A549 (cell line): Measurements from ENCODE around the gene IGSF11. TPM values are rescaled to one million over a fixed set of nuclear protein-coding genes. Genes with fewer than 3 reads are reported as not detected.
A peak's percentile ranks its signal among the peaks of the same experiment; 100 is the strongest.

Experiments
- ATAC-seq, 2 experiments: fragments of 200-7000 bp in 1 of 2; fragments of >200 bp in 1 of 2; cut with Nextera tagmentation in 1 of 2; cut with Tn5 transposase in 1 of 2; 3 replicates each; pipeline versions ENCODE4 v1.8.0 to v1.9.1; 2018 to 2020; ENCODE audit warnings: mild to moderate bottlenecking in 1 of 2, moderate library complexity in 1 of 2
- CTCF ChIA-PET: fragments of 300-600 bp; sonication (Branson Sonifier 250); formaldehyde crosslinking; extraction: SDS; loops from one replicate; lab custom pipeline; 2021; ENCODE audit warnings: antibody characterized with exemption, inconsistent platforms; lab: Yijun Ruan, JAX
- POLR2A ChIA-PET: fragments of 350-600 bp; formaldehyde crosslinking; extraction: SDS; loops from one replicate; lab custom pipeline; 2021; ENCODE audit warnings: antibody characterized with exemption, inconsistent platforms; lab: Yijun Ruan, JAX
- DNase-seq, 2 experiments: peaks; one replicate each; pipeline versions ENCODE4 v3.0.0 to v3.0.0-alpha.2; 2011 to 2016; ENCODE audit warnings: low read depth in 1 of 2, low spot score in 1 of 2
- FAIRE-seq: peaks from 2 replicates; lab custom pipeline; 2011; peaks lifted over from hg19 to GRCh38; lab: Jason Lieb, UNC
- H3K27ac ChIP-seq, 2 experiments: fragments of >200 bp; sonication (Bioruptor Twin); formaldehyde crosslinking; 3 replicates each; pipeline ENCODE4 v1.5.1; 2016 to 2017
- H3K4me1 ChIP-seq: fragments of >200 bp; sonication (Bioruptor Twin); formaldehyde crosslinking; 3 replicates; pipeline ENCODE4 v1.6.1; 2016
- H3K4me2 ChIP-seq: fragments of >200 bp; sonication (Bioruptor Twin); formaldehyde crosslinking; 3 replicates; pipeline ENCODE4 v1.6.1; 2016
- H3K4me3 ChIP-seq: fragments of >200 bp; sonication (Bioruptor Twin); formaldehyde crosslinking; 3 replicates; pipeline ENCODE4 v1.5.1; 2016
- H3K9me3 ChIP-seq: fragments of >200 bp; sonication (Bioruptor Twin); formaldehyde crosslinking; 3 replicates; pipeline ENCODE4 v1.6.1; 2016
- CEBPB ChIP-seq, 2 experiments: fragments of >200 bp in 1 of 2; sonication (Bioruptor Twin) in 1 of 2; formaldehyde crosslinking in 1 of 2; IDR thresholded peaks; 2 replicates each; pipeline ENCODE4 v1.6.1; 2012 to 2016
- CHD2 ChIP-seq: fragments of 150-350 bp; IDR thresholded peaks from 2 replicates; pipeline ENCODE4 v1.6.1; 2014; ENCODE audit warnings: low read length; ENCODE audit not compliant: partially characterized antibody
- CHD4 ChIP-seq: fragments of 200-600 bp; sonication (generic); IDR thresholded peaks from 2 replicates; pipeline ENCODE4 v1.6.1; 2016; ENCODE audit warnings: antibody characterized with exemption, mild to moderate bottlenecking, borderline replicate concordance
- E2F6 ChIP-seq: IDR thresholded peaks from 2 replicates; pipeline ENCODE4 v1.6.1; 2012; ENCODE audit warnings: low read depth, borderline replicate concordance
- ESRRA ChIP-seq: fragments of 150-350 bp; IDR thresholded peaks from 2 replicates; pipeline ENCODE4 v1.6.1; 2014; ENCODE audit warnings: mild to moderate bottlenecking, low read length, borderline replicate concordance
- FOSB ChIP-seq: fragments of 250-450 bp; sonication (Bioruptor Pico); IDR thresholded peaks from 2 replicates; pipeline ENCODE4 v1.5.0; 2020; ENCODE audit warnings: mild to moderate bottlenecking, moderate library complexity
- FOSL2 ChIP-seq, 2 experiments: fragments of 450-650 bp in 1 of 2; fragments of >200 bp in 1 of 2; sonication (Bioruptor Twin) in 1 of 2; formaldehyde crosslinking; IDR thresholded peaks; 2 replicates each; pipeline versions ENCODE4 v1.5.0 to v1.6.1; 2016 to 2020; ENCODE audit warnings: mild to moderate bottlenecking in 1 of 2, moderate library complexity in 1 of 2
- FOXS1 ChIP-seq: fragments of 250-450 bp; sonication (Bioruptor Pico); IDR thresholded peaks from 2 replicates; pipeline ENCODE4 v1.5.0; 2020; ENCODE audit warnings: mild to moderate bottlenecking, moderate library complexity
- HOXA7 ChIP-seq: fragments of 250-450 bp; sonication (Bioruptor Pico); IDR thresholded peaks from 2 replicates; pipeline ENCODE4 v1.5.0; 2020; ENCODE audit warnings: mild to moderate bottlenecking, moderate library complexity
- HOXB13 ChIP-seq: fragments of 250-450 bp; sonication (Bioruptor Pico); IDR thresholded peaks from 2 replicates; pipeline ENCODE4 v1.5.0; 2020; ENCODE audit warnings: low read depth, mild to moderate bottlenecking, moderate library complexity
- JUNB ChIP-seq: fragments of >200 bp; sonication (Bioruptor Twin); formaldehyde crosslinking; IDR thresholded peaks from 2 replicates; pipeline ENCODE4 v1.6.1; 2016
- MAFK ChIP-seq: fragments of 450-650 bp; IDR thresholded peaks from 2 replicates; pipeline ENCODE4 v1.6.1; 2014; ENCODE audit not compliant: partially characterized antibody
- PHF8 ChIP-seq: fragments of 200-600 bp; sonication (generic); IDR thresholded peaks from 2 replicates; pipeline ENCODE4 v1.6.1; 2016; ENCODE audit warnings: low read depth, mild to moderate bottlenecking, antibody characterized with exemption, moderate library complexity, borderline replicate concordance
- POLR2AphosphoS2 ChIP-seq: conservative IDR thresholded peaks from 2 replicates; pipeline ENCODE4 v1.6.1; 2012; ENCODE audit warnings: low read length, improper control_type of control experiment, inconsistent platforms
- RARB ChIP-seq: fragments of 250-450 bp; sonication (Bioruptor Pico); IDR thresholded peaks from 2 replicates; pipeline ENCODE4 v1.8.0; 2021; ENCODE audit warnings: mild to moderate bottlenecking, moderate library complexity
- REST ChIP-seq: fragments of 200-600 bp; sonication (generic); IDR thresholded peaks from 2 replicates; pipeline ENCODE4 v1.6.1; 2016; ENCODE audit warnings: antibody characterized with exemption, mild to moderate bottlenecking, moderate library complexity
- RFX5 ChIP-seq: fragments of 450-650 bp; IDR thresholded peaks from 2 replicates; pipeline ENCODE4 v1.7.1; 2014; ENCODE audit warnings: antibody characterized with exemption, mild to moderate bottlenecking, moderate library complexity
- TP53 ChIP-seq: fragments of 250-450 bp; sonication (Bioruptor Pico); IDR thresholded peaks from 2 replicates; pipeline ENCODE4 v1.5.0; 2021; ENCODE audit warnings: mild to moderate bottlenecking, moderate library complexity
- ZNF302 ChIP-seq: fragments of 250-450 bp; sonication (Bioruptor Pico); IDR thresholded peaks from 2 replicates; pipeline ENCODE4 v1.9.0; 2021; ENCODE audit warnings: inconsistent platforms, mild to moderate bottlenecking, moderate library complexity
- WGBS: methylation state at CpG from one replicate; pipeline ENCODE4 v1.1.6; 2017; ENCODE audit errors: missing lambda C conversion rate; 5-methylcytosine and 5-hydroxymethylcytosine counted together
- polyA plus RNA-seq, 4 experiments: library from polyadenylated mRNA; depleted of rRNA in 3 of 4; stranded (reverse); fragments of >200 nt; fragmentation: RNase III in 1 of 4; extraction: RNeasy Plus Mini Kit Qiagen cat#74134 plus additional on column Dnase treatment in 1 of 4; gene quantifications; 2 replicates in 3 of 4; 3 replicates in 1 of 4; pipeline ENCODE4 v1.2.3, GENCODE V29; 2011 to 2017
- TF ChIP-seq, protein P1 (sequence below): fragments of 150-350 bp; IDR thresholded peaks from 2 replicates; pipeline ENCODE4 v1.6.1; 2014; ENCODE audit warnings: low read depth, mild to moderate bottlenecking, low read length
- TF ChIP-seq, protein P2 (sequence below): fragments of 250-450 bp; sonication (Bioruptor Pico); IDR thresholded peaks from 2 replicates; pipeline ENCODE4 v1.5.0; 2021; ENCODE audit warnings: mild to moderate bottlenecking, moderate library complexity, borderline replicate concordance
- TF ChIP-seq, protein P3 (sequence below): IDR thresholded peaks from 2 replicates; pipeline ENCODE4 v1.6.1; 2012

Gene IGSF11
- polyA plus RNA-seq, 2 of the 4 experiments (the other 2 are of a cell fraction), result 5.2 to 21.7 TPM

- Histone ChIP-seq H3K9me3 (no peaks in the 10 kb centered on the region), H3K4me2 (no peak overlapping the region), H3K27ac (no peak overlapping the region), H3K4me3 (no peak overlapping the region), H3K4me1 (peaks cover 22% of the 10 kb centered on the region)
- DNase-seq (no peak), FAIRE-seq (no peak), ATAC-seq (no peak)
- ChIA-PET POLR2A (no interaction called here), CTCF (no interaction called here)
- WGBS, result 79% methylated on average over 3 of the region's 3 CpGs
- TF ChIP-seq REST (no peak), ESRRA (no peak), CHD2 (no peak), FOXS1 (CRISPR knock-in tag) (no peak), RFX5 (no peak), CHD4 (no peak), RARB (no peak)
Measured at GRCh38 chr3:118941236-118941635, 93.4 kb downstream of the IGSF11 start.

DNA sequence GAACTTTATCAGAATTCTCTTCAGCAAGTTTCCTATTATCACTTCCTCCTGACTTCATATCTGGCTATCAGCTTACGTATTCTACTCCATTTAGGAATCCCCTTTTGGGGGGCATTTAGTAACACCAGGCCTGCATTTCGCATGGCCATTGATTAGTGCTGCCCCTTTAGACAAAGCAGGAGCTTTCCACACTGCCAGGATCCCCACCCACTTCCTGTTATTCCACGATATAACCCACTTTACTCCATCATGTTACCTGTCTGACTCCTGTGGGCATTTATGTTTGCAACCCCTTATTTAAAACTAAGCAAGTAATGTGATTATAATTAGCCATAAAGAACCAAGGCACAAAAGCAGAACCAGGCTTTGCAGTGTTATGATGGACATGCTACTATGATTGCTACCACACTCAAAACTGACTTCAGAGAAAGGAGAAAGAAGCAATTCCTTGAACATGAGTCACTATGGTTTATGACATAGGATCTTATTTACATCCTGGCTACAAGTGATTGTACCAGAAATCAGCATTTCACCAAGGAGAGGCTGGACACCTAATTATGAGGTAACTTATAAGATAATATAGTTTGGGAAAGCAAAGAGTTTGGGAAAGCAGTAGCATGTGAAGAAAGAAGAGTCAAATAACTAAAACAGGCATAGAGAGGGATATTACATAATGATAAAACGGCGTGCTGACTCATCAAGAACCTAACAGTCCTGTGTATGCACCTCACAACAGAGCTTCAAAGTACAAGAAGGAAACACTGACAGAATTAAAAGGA lies 96.3 kb downstream of the IGSF11 start:
- Histone ChIP-seq H3K4me2 (peak overlapping the region; percentile 61), H3K9me3 (no peaks in the 10 kb centered on the region), H3K4me1 (peaks cover 22% of the 10 kb centered on the region), H3K4me3 (no peak overlapping the region), H3K27ac (peak overlapping the region; percentile 30 to 45; a peak in 5 of 6 replicates)
- FAIRE-seq (peak; percentile 99), ATAC-seq (peak; percentile 91 to 95), DNase-seq (peak; percentile 23 to 60)
- POLR2A ChIA-PET, result no interaction called here
- WGBS, result 31% methylated on average over 5 of the region's 5 CpGs
- CTCF ChIA-PET, result interaction anchor here (2.1 kb wide), 1 partner anchor 96 kb away, joined by 8 read pairs; the partner anchor contains the start of gene IGSF11
- TF ChIP-seq ESRRA, result no peak
- no peak for TF ChIP-seq ZNF302 (CRISPR knock-in tag)
- no peak for TF ChIP-seq HOXA7 (CRISPR knock-in tag)
- TF ChIP-seq, protein P1, sequence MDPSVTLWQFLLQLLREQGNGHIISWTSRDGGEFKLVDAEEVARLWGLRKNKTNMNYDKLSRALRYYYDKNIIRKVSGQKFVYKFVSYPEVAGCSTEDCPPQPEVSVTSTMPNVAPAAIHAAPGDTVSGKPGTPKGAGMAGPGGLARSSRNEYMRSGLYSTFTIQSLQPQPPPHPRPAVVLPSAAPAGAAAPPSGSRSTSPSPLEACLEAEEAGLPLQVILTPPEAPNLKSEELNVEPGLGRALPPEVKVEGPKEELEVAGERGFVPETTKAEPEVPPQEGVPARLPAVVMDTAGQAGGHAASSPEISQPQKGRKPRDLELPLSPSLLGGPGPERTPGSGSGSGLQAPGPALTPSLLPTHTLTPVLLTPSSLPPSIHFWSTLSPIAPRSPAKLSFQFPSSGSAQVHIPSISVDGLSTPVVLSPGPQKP, result no peak
- TF ChIP-seq, protein P2, sequence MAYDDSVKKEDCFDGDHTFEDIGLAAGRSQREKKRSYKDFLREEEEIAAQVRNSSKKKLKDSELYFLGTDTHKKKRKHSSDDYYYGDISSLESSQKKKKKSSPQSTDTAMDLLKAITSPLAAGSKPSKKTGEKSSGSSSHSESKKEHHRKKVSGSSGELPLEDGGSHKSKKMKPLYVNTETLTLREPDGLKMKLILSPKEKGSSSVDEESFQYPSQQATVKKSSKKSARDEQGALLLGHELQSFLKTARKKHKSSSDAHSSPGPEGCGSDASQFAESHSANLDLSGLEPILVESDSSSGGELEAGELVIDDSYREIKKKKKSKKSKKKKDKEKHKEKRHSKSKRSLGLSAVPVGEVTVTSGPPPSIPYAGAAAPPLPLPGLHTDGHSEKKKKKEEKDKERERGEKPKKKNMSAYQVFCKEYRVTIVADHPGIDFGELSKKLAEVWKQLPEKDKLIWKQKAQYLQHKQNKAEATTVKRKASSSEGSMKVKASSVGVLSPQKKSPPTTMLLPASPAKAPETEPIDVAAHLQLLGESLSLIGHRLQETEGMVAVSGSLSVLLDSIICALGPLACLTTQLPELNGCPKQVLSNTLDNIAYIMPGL (CRISPR knock-in tag), result no peak
- TF ChIP-seq FOSL2 (IDR thresholded peaks at IDR 0.05), result peak; percentile 74
- peak; percentile 75 for TF ChIP-seq FOSL2 (CRISPR knock-in tag; IDR thresholded peaks at IDR 0.05)
- no peak for TF ChIP-seq HOXB13 (CRISPR knock-in tag)
- no peak for TF ChIP-seq RARB
- no peak for TF ChIP-seq PHF8
- no peak for TF ChIP-seq REST
- TF ChIP-seq MAFK, result peak; percentile 97
- TF ChIP-seq, protein P3, sequence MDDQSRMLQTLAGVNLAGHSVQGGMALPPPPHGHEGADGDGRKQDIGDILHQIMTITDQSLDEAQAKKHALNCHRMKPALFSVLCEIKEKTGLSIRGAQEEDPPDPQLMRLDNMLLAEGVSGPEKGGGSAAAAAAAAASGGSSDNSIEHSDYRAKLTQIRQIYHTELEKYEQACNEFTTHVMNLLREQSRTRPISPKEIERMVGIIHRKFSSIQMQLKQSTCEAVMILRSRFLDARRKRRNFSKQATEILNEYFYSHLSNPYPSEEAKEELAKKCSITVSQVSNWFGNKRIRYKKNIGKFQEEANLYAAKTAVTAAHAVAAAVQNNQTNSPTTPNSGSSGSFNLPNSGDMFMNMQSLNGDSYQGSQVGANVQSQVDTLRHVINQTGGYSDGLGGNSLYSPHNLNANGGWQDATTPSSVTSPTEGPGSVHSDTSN, result no peak
- TF ChIP-seq CEBPB (IDR thresholded peaks at IDR 0.05), result peak in 1 of 2 experiments; percentile 45; a peak in 1 of 4 replicates
- TF ChIP-seq FOXS1 (CRISPR knock-in tag), result no peak
- TF ChIP-seq TP53, result no peak
- TF ChIP-seq POLR2AphosphoS2, result no peak
- TF ChIP-seq JUNB, result peak; percentile 61; the same call in 1 of the 2 replicates
- no peak for TF ChIP-seq FOSB (CRISPR knock-in tag)
- TF ChIP-seq E2F6, result no peak
